ENCODE measurements around the gene GPX2.

DNA sequence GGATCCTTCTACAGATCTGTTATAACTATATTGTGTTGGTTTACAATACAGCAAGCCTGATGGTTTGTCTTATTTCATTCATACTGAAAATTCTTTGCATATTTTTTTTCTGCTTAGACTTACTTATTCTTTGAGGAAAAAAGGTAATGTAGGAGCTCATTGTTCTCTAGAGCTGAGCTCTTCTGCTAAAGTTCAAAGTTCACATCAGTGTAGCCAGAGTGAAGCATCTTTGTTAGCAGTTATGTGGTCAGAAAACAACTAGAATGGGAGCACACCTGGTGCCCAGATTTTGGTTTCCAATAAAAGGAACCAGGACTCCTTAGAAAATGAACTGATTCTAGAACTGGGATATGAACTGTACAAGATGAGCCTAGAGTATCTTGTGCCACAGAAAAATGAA, 10.3 kb downstream of the GPX2 start:
- TF ChIP-seq POLR2A (IDR thresholded peaks at IDR 0.05), result no peak
- TF ChIP-seq, protein P1, sequence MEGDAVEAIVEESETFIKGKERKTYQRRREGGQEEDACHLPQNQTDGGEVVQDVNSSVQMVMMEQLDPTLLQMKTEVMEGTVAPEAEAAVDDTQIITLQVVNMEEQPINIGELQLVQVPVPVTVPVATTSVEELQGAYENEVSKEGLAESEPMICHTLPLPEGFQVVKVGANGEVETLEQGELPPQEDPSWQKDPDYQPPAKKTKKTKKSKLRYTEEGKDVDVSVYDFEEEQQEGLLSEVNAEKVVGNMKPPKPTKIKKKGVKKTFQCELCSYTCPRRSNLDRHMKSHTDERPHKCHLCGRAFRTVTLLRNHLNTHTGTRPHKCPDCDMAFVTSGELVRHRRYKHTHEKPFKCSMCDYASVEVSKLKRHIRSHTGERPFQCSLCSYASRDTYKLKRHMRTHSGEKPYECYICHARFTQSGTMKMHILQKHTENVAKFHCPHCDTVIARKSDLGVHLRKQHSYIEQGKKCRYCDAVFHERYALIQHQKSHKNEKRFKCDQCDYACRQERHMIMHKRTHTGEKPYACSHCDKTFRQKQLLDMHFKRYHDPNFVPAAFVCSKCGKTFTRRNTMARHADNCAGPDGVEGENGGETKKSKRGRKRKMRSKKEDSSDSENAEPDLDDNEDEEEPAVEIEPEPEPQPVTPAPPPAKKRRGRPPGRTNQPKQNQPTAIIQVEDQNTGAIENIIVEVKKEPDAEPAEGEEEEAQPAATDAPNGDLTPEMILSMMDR (IDR thresholded peaks at IDR 0.05), result no peak
- no peak for TF ChIP-seq POLR2AphosphoS5 (IDR thresholded peaks at IDR 0.05)
- TF ChIP-seq EP300 (IDR thresholded peaks at IDR 0.05), result no peak
